HepG2 (cell line): ENCODE data around the gene MAML1.

Source experiments
- CTCF ChIP-seq: sonication (generic); formaldehyde crosslinking; IDR thresholded peaks from 2 replicates; pipeline ENCODE4 v1.5.0; 2020; ENCODE audit warnings: mild to moderate bottlenecking, missing genetic modification reagents, moderate library complexity
- GTF2F1 ChIP-seq: fragments of 150-350 bp; IDR thresholded peaks from 2 replicates; pipeline ENCODE4 v1.6.1; 2014; ENCODE audit warnings: low read length
- KLF9 ChIP-seq: IDR thresholded peaks from 2 replicates; pipeline ENCODE4 v1.6.1; 2016; ENCODE audit warnings: low read depth
- NBN ChIP-seq: fragments of 450-650 bp; conservative IDR thresholded peaks from 2 replicates; pipeline ENCODE4 v1.6.1; 2017
- PCBP2 ChIP-seq: fragments of 200-400 bp; formaldehyde crosslinking; optimal IDR thresholded peaks from 2 replicates; pipeline ENCODE3; 2018; ENCODE audit warnings: low read length, low read depth; ENCODE audit not compliant: poor library complexity, severe bottlenecking
- SAP130 ChIP-seq: IDR thresholded peaks from 2 replicates; pipeline ENCODE4 v1.6.1; 2016; ENCODE audit warnings: low read depth
- ZBTB1 ChIP-seq: sonication (generic); formaldehyde crosslinking; IDR thresholded peaks from 2 replicates; pipeline ENCODE4 v1.4.0; 2020; ENCODE audit warnings: missing genetic modification reagents, borderline replicate concordance
- ZFAT ChIP-seq: sonication (generic); formaldehyde crosslinking; conservative IDR thresholded peaks from 2 replicates; pipeline ENCODE4 v1.8.1; 2023; ENCODE audit warnings: missing genetic modification reagents, inconsistent platforms
- ZNF33B ChIP-seq: sonication (generic); formaldehyde crosslinking; IDR thresholded peaks from 2 replicates; pipeline ENCODE4 v1.5.1; 2020; ENCODE audit warnings: mild to moderate bottlenecking, missing genetic modification reagents
- ZNF660 ChIP-seq: sonication (generic); formaldehyde crosslinking; IDR thresholded peaks from 2 replicates; pipeline ENCODE4 v1.5.1; 2020; ENCODE audit warnings: mild to moderate bottlenecking, low read depth, missing genetic modification reagents, borderline replicate concordance
- ZNF740 ChIP-seq: sonication (generic); formaldehyde crosslinking; IDR thresholded peaks from 2 replicates; pipeline ENCODE4 v1.4.0; 2020; ENCODE audit warnings: missing genetic modification reagents

GRCh38 chr5:179759581-179760551 is 27.2 kb downstream of the MAML1 start:
- TF ChIP-seq ZNF740 (CRISPR knock-in tag) = no peak
- no peak for TF ChIP-seq KLF9 (CRISPR knock-in tag)
- TF ChIP-seq ZNF660 = no peak
- no peak for TF ChIP-seq NBN
- no peak for TF ChIP-seq SAP130
- no peak for TF ChIP-seq ZNF33B
- no peak for TF ChIP-seq ZFAT (CRISPR knock-in tag)
- no peak for TF ChIP-seq ZBTB1 (CRISPR knock-in tag)
- no peak for TF ChIP-seq PCBP2
- no peak for TF ChIP-seq CTCF (CRISPR knock-in tag)
- no peak for TF ChIP-seq GTF2F1
